GM13976 (cell line): ENCODE data around the gene SNRNP70.
A peak's percentile ranks its signal among the peaks of the same experiment; 100 is the strongest.

ENCODE experiments used
- DNase-seq: peaks from one replicate; pipeline ENCODE4 v3.0.0; 2012; ENCODE audit warnings: low spot score
- CTCF ChIP-seq: IDR thresholded peaks from 2 replicates; pipeline ENCODE4 v1.5.1; 2012; ENCODE audit warnings: borderline replicate concordance, mild to moderate bottlenecking; ENCODE audit not compliant: insufficient read depth; ENCODE audit errors: extremely low read depth, missing control alignments, control extremely low read depth
- in situ Hi-C: fragments of 300-500 bp; cut with MboI; formaldehyde crosslinking; loops from one replicate; pipeline ENCODE4 v1.12.0; 2022; ENCODE audit warnings: low sequenced_read_pairs, mixed read lengths, inconsistent platforms; ENCODE audit not compliant: unreplicated experiment

SNRNP70 gene

GRCh38 chr19:49148784-49149651, 63.8 kb downstream of the SNRNP70 start:
- DNase-seq: peak; percentile 93
- TF ChIP-seq CTCF: no peak
- in situ Hi-C loops: no loop called here

- in situ Hi-C loops: no loop called here
- no peak for DNase-seq
- TF ChIP-seq CTCF: no peak
Observed at GRCh38 chr19:49149652-49150105, 64.4 kb downstream of the SNRNP70 start.

- no peak for TF ChIP-seq CTCF
- in situ Hi-C loops: no loop called here
- peak; percentile 83 for DNase-seq
Observed at GRCh38 chr19:49150106-49150943, 65.1 kb downstream of the SNRNP70 start.

GRCh38 chr19:49150944-49151243, 65.6 kb downstream of the SNRNP70 start:
- DNase-seq: no peak
- in situ Hi-C loops: no loop called here
- TF ChIP-seq CTCF: no peak

GRCh38 chr19:49151267-49152118, 66.2 kb downstream of the SNRNP70 start:
- in situ Hi-C loops: no loop called here
- peak; percentile 58 for DNase-seq
- TF ChIP-seq CTCF: no peak

GRCh38 chr19:49152119-49152550, 66.9 kb downstream of the SNRNP70 start:
- no peak for TF ChIP-seq CTCF
- in situ Hi-C loops: no loop called here
- no peak for DNase-seq
